Kidney epithelial cell (primary cell): ENCODE results near the gene TMC1. TPM values are rescaled to one million over a fixed set of nuclear protein-coding genes. Genes with fewer than 3 reads are reported as not detected.
"Not testable (repeated sequence)": the region's sequence is repeated elsewhere in the genome, so short reads cannot be mapped to it uniquely, and the experiment has no call there.

ENCODE experiments used
- DNase-seq: peaks from one replicate; pipeline ENCODE4 v3.0.0-alpha.2; 2010; ENCODE audit warnings: low read depth
- H3K27me3 ChIP-seq: 2 replicates; pipeline ENCODE4 v1.6.0; 2011; ENCODE audit warnings: low read length; ENCODE audit not compliant: control insufficient read depth, insufficient read depth
- H3K36me3 ChIP-seq: 2 replicates; pipeline ENCODE4 v1.5.1; 2011; ENCODE audit warnings: low read length; ENCODE audit not compliant: control insufficient read depth, insufficient read depth
- H3K4me3 ChIP-seq: 2 replicates; pipeline ENCODE4 v1.5.1; 2011; ENCODE audit warnings: low read depth, mild to moderate bottlenecking, control low read depth, low read length
- CTCF ChIP-seq: IDR thresholded peaks from 2 replicates; pipeline ENCODE4 v1.5.1; 2011; ENCODE audit warnings: mild to moderate bottlenecking, moderate library complexity, low read length, control low read depth, inconsistent platforms; ENCODE audit not compliant: insufficient read depth, poor library complexity, severe bottlenecking
- total RNA-seq: library from RNA; depleted of rRNA; stranded (reverse); fragments of >200 nt; gene quantifications from 2 replicates; pipeline ENCODE4 v1.2.3, GENCODE V29; 2015

TMC1 gene
- total RNA-seq, 1 donor from 2014 or later = not detected

GRCh38 chr9:72839085-72839484 lies 317.7 kb downstream of the TMC1 start:
- Histone ChIP-seq H3K27me3 (no peaks in the 10 kb centered on the region), H3K4me3 (no peak overlapping the region), H3K36me3 (no peaks in the 10 kb centered on the region)
- no peak for TF ChIP-seq CTCF
- no peak for DNase-seq

DNA sequence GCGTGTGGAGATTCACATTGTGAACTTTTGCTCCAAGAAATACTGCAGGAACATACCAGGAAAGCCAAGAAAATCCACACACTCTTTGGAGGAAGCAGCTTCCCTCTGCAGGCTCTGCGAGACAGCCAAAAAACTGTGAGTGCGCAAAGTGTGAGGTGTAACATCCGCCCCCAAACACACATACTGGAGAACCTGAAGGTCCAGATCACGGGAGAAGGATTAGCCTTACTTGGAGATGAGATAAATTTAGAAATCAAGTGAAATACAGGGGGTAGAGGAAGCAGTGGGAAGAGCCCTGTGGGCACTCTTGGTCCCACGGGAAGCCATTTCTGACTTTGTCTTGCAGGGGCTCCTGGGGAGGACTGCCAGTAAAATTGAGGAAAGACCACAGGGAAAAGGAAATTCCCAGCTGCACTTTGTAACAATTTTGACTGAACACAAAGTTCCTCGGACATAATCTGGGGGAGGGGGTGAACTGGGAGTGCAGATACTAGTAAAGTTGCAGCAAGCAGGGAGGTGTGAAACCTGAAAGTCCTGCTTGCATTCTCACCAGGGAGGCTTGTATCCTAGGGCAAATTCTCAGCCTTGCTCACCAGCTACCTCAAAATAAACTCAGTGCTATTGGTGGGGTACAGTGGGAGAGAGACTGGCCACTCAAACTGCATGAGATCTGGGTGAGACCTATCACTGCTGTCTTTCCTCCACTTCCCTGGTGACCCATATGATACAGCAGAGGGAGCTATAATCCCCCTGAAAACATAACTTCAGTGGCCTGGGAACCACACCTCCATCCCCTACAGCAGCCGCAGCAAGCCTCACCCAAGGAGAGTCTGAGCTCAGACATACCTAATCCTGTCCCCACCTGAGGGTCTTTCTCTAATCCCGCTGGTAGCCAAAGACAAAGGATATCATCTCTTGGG lies 322.4 kb downstream of the TMC1 start:
- DNase-seq = no peak
- TF ChIP-seq CTCF = peak; percentile 7
- Histone ChIP-seq H3K27me3 (no peaks in the 10 kb centered on the region), H3K36me3 (no peaks in the 10 kb centered on the region), H3K4me3 (no peak overlapping the region)

- no peak for DNase-seq
- no peak for TF ChIP-seq CTCF
- no peaks in the 10 kb centered on the region for H3K36me3 ChIP-seq
- no peaks in the 10 kb centered on the region for H3K27me3 ChIP-seq
- H3K4me3 ChIP-seq = no peak overlapping the region
Observed at GRCh38 chr9:72844440-72844768, 323.0 kb downstream of the TMC1 start.

DNA sequence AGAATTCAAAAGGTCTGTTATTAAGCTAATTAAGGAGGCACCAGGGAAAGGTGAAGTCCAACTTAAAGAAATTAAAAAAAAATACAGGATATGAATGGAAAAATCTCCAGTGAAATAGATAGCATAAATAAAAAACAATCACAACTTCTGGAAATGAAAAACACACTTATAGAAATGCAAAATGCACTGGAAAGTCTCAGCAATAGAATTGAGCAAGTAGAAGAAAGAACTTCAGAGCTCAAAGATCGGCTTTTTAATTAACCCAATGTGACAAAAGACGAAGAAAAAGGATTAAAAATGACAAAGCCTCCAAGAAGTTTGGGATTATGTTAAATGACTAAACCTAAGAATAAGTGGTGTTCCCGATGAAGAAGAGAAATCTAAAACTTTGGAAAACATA lies 323.6 kb downstream of the TMC1 start:
- H3K27me3 ChIP-seq, H3K36me3 ChIP-seq, DNase-seq, H3K4me3 ChIP-seq: not testable (repeated sequence)

- not testable (repeated sequence) for H3K27me3 ChIP-seq, DNase-seq, H3K36me3 ChIP-seq, H3K4me3 ChIP-seq
Observed at GRCh38 chr9:72850209-72850608, 328.8 kb downstream of the TMC1 start.

- Histone ChIP-seq H3K36me3 (no peaks in the 10 kb centered on the region), H3K27me3 (no peaks in the 10 kb centered on the region), H3K4me3 (no peak overlapping the region)
- TF ChIP-seq CTCF = no peak
- no peak for DNase-seq
Observed at GRCh38 chr9:72855321-72855720, 333.9 kb downstream of the TMC1 start.
